ENCODE data around the gene EIF3D. TPM values are rescaled to one million over a fixed set of nuclear protein-coding genes. Genes with fewer than 3 reads are reported as not detected.

Gene EIF3D
- total and polyA plus RNA-seq, 2 of the 4 experiments (the other 2 are of a cell fraction): 339 to 746 TPM

GRCh38 chr22:36568846-36569245 is 39.9 kb upstream of the EIF3D start:
- no peak overlapping the region for H3K18ac ChIP-seq (ENCODE audit: low read depth, low read length)
- no peak overlapping the region for H3K23ac ChIP-seq (ENCODE audit: low read depth, low read length)
- no peak overlapping the region for H2AK5ac ChIP-seq (ENCODE audit: low read depth, low read length)
- H2BK20ac ChIP-seq (ENCODE audit: low read depth, low read length): no peak overlapping the region
- H2BK120ac ChIP-seq (ENCODE audit: low read depth, low read length): no peak overlapping the region
- no peak overlapping the region for H4K8ac ChIP-seq (ENCODE audit: low read depth in 2 of 2, low read length in 2 of 2)
- ATAC-seq (ENCODE audit: low read depth) (no peak), DNase-seq (no peak)
- no peak overlapping the region for H3K27ac ChIP-seq (ENCODE audit: insufficient read depth, low read length)
- no peak overlapping the region for H3K9ac ChIP-seq (ENCODE audit: low read depth, low read length)
- in situ Hi-C loops (cut with MboI; ENCODE audit: low sequenced_read_pairs) (no loop called here), dilution Hi-C loops (cut with HindIII; ENCODE audit: low sequenced_read_pairs, unreplicated experiment) (no loop called here), intact Hi-C loops (cut with micrococcal nuclease) (no loop called here)
- no peak overlapping the region for H2BK5ac ChIP-seq (ENCODE audit: low read depth, low read length, poor library complexity, severe bottlenecking)
- no CpG with 5 or more reads among the region's 6 CpGs for WGBS, 2 experiments (ENCODE audit: extremely low coverage in 2 of 2, insufficient read length in 1 of 2)
- no peaks in the 10 kb centered on the region for H3K4me1 ChIP-seq (ENCODE audit: control insufficient read depth, insufficient read depth, low read length)
- H3K79me1 ChIP-seq (ENCODE audit: low read depth in 1 of 2, low read length in 2 of 2): no peaks in the 10 kb centered on the region
- H3K56ac ChIP-seq (ENCODE audit: extremely low read depth, insufficient read depth, low read length): no peak overlapping the region
- H3K9me1 ChIP-seq (ENCODE audit: insufficient read depth, low read length): no peaks in the 10 kb centered on the region; the same call in 1 of the 2 replicates
- POLR2A ChIA-PET (ENCODE audit: unreplicated experiment): no interaction called here
- H4K20me1 ChIP-seq (ENCODE audit: insufficient read depth, low read length): no peaks in the 10 kb centered on the region
- no TSS peak for BruUV-seq (replicated peaks)
- H3K36me3 ChIP-seq (ENCODE audit: control insufficient read depth, insufficient read depth, low read length): no peaks in the 10 kb centered on the region
- no peak overlapping the region for H4K91ac ChIP-seq (ENCODE audit: insufficient read depth, low read depth, low read length)
- H3K14ac ChIP-seq (replicated peaks; ENCODE audit: low read depth, low read length): no peak overlapping the region
- H3K9me3 ChIP-seq (ENCODE audit: control insufficient read depth, insufficient read depth, low read length): no peaks in the 10 kb centered on the region
- no peak overlapping the region for H3K4me2 ChIP-seq (ENCODE audit: low read depth, low read length)
- H2BK15ac ChIP-seq (ENCODE audit: low read depth, low read length): no peak overlapping the region
- no peak overlapping the region for H2AFZ ChIP-seq (replicated peaks; ENCODE audit: low read length, poor library complexity)
- H3K27me3 ChIP-seq (ENCODE audit: control insufficient read depth, insufficient read depth, low read length): peaks cover 23% of the 10 kb centered on the region
- H2AK9ac ChIP-seq (replicated peaks; ENCODE audit: low read depth, low read length, poor library complexity): no peak overlapping the region
- H4K5ac ChIP-seq (ENCODE audit: low read depth, low read length): no peak overlapping the region
- no peak overlapping the region for H3K4me3 ChIP-seq (ENCODE audit: insufficient read depth, low read depth, low read length)
- no peak overlapping the region for H3K4ac ChIP-seq (ENCODE audit: low read depth, low read length)
- CTCF ChIA-PET: interaction anchor here (0.7 kb wide), 1 partner anchor 16 kb away, joined by 4 read pairs; no protein-coding TSS in a partner anchor
- no peak for TF ChIP-seq CTCF (conservative IDR thresholded peaks at IDR 0.05; ENCODE audit: low read depth, low read length)
- TF ChIP-seq USF2 (IDR thresholded peaks at IDR 0.05; ENCODE audit: low read depth, low read length): no peak
- TF ChIP-seq CHD1 (IDR thresholded peaks at IDR 0.05; ENCODE audit: low read depth, low read length): no peak
- no peak for TF ChIP-seq CEBPB (IDR thresholded peaks at IDR 0.05; ENCODE audit: low read depth, low read length)
- TF ChIP-seq MXI1 (IDR thresholded peaks at IDR 0.05; ENCODE audit: borderline replicate concordance, low read depth, low read length): no peak
- TF ChIP-seq ELK1 (IDR thresholded peaks at IDR 0.05; ENCODE audit: borderline replicate concordance, low read depth, low read length): no peak

All from IMR-90 (cell line).